Astrocyte (in vitro differentiated cells and primary cell): Measurements from ENCODE around the gene PLCL2. TPM values are rescaled to one million over a fixed set of nuclear protein-coding genes. Genes with fewer than 3 reads are reported as not detected.

Source experiments
- DNase-seq: peaks from one replicate; pipeline ENCODE4 v3.0.0-alpha.2; 2010; ENCODE audit warnings: low read depth
- FAIRE-seq: peaks from 2 replicates; lab custom pipeline; 2011; peaks lifted over from hg19 to GRCh38; lab: Jason Lieb, UNC
- H2AFZ ChIP-seq: 2 replicates; pipeline ENCODE4 v1.6.0; 2012; ENCODE audit warnings: low read depth, low read length, inconsistent platforms
- H3K27ac ChIP-seq: 2 replicates; pipeline ENCODE4 v1.5.1; 2011; ENCODE audit warnings: low read depth, low read length, inconsistent platforms
- H3K27me3 ChIP-seq: 2 replicates; pipeline ENCODE4 v1.6.0; 2011; ENCODE audit warnings: low read length, inconsistent platforms; ENCODE audit not compliant: insufficient read depth
- H3K36me3 ChIP-seq: 2 replicates; pipeline ENCODE4 v1.5.1; 2011; ENCODE audit warnings: low read length, inconsistent platforms; ENCODE audit not compliant: insufficient read depth
- H3K4me1 ChIP-seq: 2 replicates; pipeline ENCODE4 v1.5.1; 2011; ENCODE audit warnings: low read length, inconsistent platforms; ENCODE audit not compliant: insufficient read depth
- H3K4me2 ChIP-seq: 2 replicates; pipeline ENCODE4 v1.6.0; 2012; ENCODE audit warnings: low read length, inconsistent platforms
- H3K4me3 ChIP-seq: 2 replicates; pipeline ENCODE4 v1.5.1; 2011; ENCODE audit warnings: low read depth, mild to moderate bottlenecking, low read length, inconsistent platforms; ENCODE audit not compliant: insufficient read depth
- H3K79me2 ChIP-seq: 2 replicates; pipeline ENCODE4 v1.6.0; 2012; ENCODE audit warnings: mild to moderate bottlenecking, low read length, inconsistent platforms; ENCODE audit not compliant: insufficient read depth
- H3K9ac ChIP-seq: 2 replicates; pipeline ENCODE4 v1.6.0; 2012; ENCODE audit warnings: mild to moderate bottlenecking, low read length, inconsistent platforms
- H3K9me3 ChIP-seq: 2 replicates; pipeline ENCODE4 v1.5.1; 2012; ENCODE audit warnings: low read depth, mild to moderate bottlenecking, low read length, inconsistent platforms; ENCODE audit not compliant: insufficient read depth
- H4K20me1 ChIP-seq: 2 replicates; pipeline ENCODE4 v1.6.0; 2012; ENCODE audit warnings: low read length, inconsistent platforms; ENCODE audit not compliant: insufficient read depth
- H3K27ac Mint-ChIP-seq: one replicate; pipeline ENCODE4 v1.8.0; 2021; ENCODE audit warnings: mild to moderate bottlenecking, mixed read lengths; ENCODE audit not compliant: unreplicated experiment
- H3K27me3 Mint-ChIP-seq: one replicate; pipeline ENCODE4 v1.8.0; 2021; ENCODE audit warnings: low read depth, mixed read lengths; ENCODE audit not compliant: unreplicated experiment
- H3K36me3 Mint-ChIP-seq: one replicate; pipeline ENCODE4 v1.8.0; 2021; ENCODE audit warnings: low read depth, mixed read lengths; ENCODE audit not compliant: unreplicated experiment
- H3K4me1 Mint-ChIP-seq: one replicate; pipeline ENCODE4 v1.8.0; 2021; ENCODE audit warnings: low read depth, mixed read lengths; ENCODE audit not compliant: unreplicated experiment
- H3K4me3 Mint-ChIP-seq: one replicate; pipeline ENCODE4 v1.8.0; 2021; ENCODE audit warnings: mild to moderate bottlenecking, moderate library complexity, mixed read lengths; ENCODE audit not compliant: unreplicated experiment
- H3K9me3 Mint-ChIP-seq: one replicate; pipeline ENCODE4 v1.8.0; 2021; ENCODE audit warnings: mild to moderate bottlenecking, mixed read lengths; ENCODE audit not compliant: unreplicated experiment
- CTCF ChIP-seq: IDR thresholded peaks from 2 replicates; pipeline ENCODE4 v1.5.1; 2011; ENCODE audit warnings: low read depth, mild to moderate bottlenecking, inconsistent platforms, low read length, moderate library complexity; ENCODE audit not compliant: insufficient read depth
- EZH2 ChIP-seq: IDR thresholded peaks from 2 replicates; pipeline ENCODE4 v1.6.1; 2012; ENCODE audit warnings: mild to moderate bottlenecking, low read length, inconsistent platforms; ENCODE audit not compliant: insufficient read depth
- total RNA-seq: library from RNA; stranded (reverse); gene quantifications from 2 replicates; pipeline ENCODE4 v1.2.1, GENCODE V29; 2021

The PLCL2 gene
- total RNA-seq, 1 donor from 2014 or later, result 3.9 TPM

- Mint-ChIP-seq H3K27me3 (peaks cover 5% of the 10 kb centered on the region), H3K4me3 (no peak overlapping the region), H3K36me3 (peaks cover 4% of the 10 kb centered on the region), H3K4me1 (peaks cover 10% of the 10 kb centered on the region), H3K9me3 (no peaks in the 10 kb centered on the region), H3K27ac (no peak overlapping the region)
- H2AFZ ChIP-seq, result no peak overlapping the region
- no peak overlapping the region for H3K9ac ChIP-seq
- H3K4me1 ChIP-seq, result no peaks in the 10 kb centered on the region
- no peaks in the 10 kb centered on the region for H3K36me3 ChIP-seq
- no peak for TF ChIP-seq EZH2
- no peaks in the 10 kb centered on the region for H3K79me2 ChIP-seq
- no peaks in the 10 kb centered on the region for H3K9me3 ChIP-seq
- H3K27me3 ChIP-seq, result no peaks in the 10 kb centered on the region
- H4K20me1 ChIP-seq, result no peaks in the 10 kb centered on the region
- FAIRE-seq, result no peak
- no peak overlapping the region for H3K27ac ChIP-seq
- DNase-seq, result no peak
- no peak overlapping the region for H3K4me3 ChIP-seq
- no peak overlapping the region for H3K4me2 ChIP-seq
Observed at GRCh38 chr3:17090280-17090983, 205.7 kb downstream of the PLCL2 start.

- FAIRE-seq (no peak), DNase-seq (no peak)
- no peak overlapping the region for H3K4me3 ChIP-seq
- no peaks in the 10 kb centered on the region for H4K20me1 ChIP-seq
- no peak overlapping the region for H3K27ac ChIP-seq
- no peaks in the 10 kb centered on the region for H3K4me1 ChIP-seq
- no peaks in the 10 kb centered on the region for H3K36me3 Mint-ChIP-seq
- H3K79me2 ChIP-seq, result no peaks in the 10 kb centered on the region
- H2AFZ ChIP-seq, result no peak overlapping the region
- H3K9me3 ChIP-seq, result no peaks in the 10 kb centered on the region
- no peaks in the 10 kb centered on the region for H3K36me3 ChIP-seq
- peaks cover 10% of the 10 kb centered on the region for H3K4me1 Mint-ChIP-seq
- TF ChIP-seq CTCF (no peak), EZH2 (no peak)
- H3K4me2 ChIP-seq, result no peak overlapping the region
- no peak overlapping the region for H3K4me3 Mint-ChIP-seq
- H3K27ac Mint-ChIP-seq, result no peak overlapping the region
- H3K9ac ChIP-seq, result no peak overlapping the region
- H3K27me3 Mint-ChIP-seq, result peaks cover 5% of the 10 kb centered on the region
- no peaks in the 10 kb centered on the region for H3K9me3 Mint-ChIP-seq
- no peaks in the 10 kb centered on the region for H3K27me3 ChIP-seq
Observed at GRCh38 chr3:17091910-17092582, 207.3 kb downstream of the PLCL2 start.

- Mint-ChIP-seq H3K27me3 (peaks cover 5% of the 10 kb centered on the region), H3K36me3 (no peaks in the 10 kb centered on the region), H3K27ac (no peak overlapping the region), H3K9me3 (no peaks in the 10 kb centered on the region), H3K4me1 (peaks cover 10% of the 10 kb centered on the region), H3K4me3 (no peak overlapping the region)
- Histone ChIP-seq H3K27me3 (no peaks in the 10 kb centered on the region), H3K9ac (no peak overlapping the region), H3K4me2 (no peak overlapping the region), H3K79me2 (no peaks in the 10 kb centered on the region), H2AFZ (no peak overlapping the region), H3K9me3 (no peaks in the 10 kb centered on the region), H4K20me1 (no peaks in the 10 kb centered on the region), H3K4me3 (no peak overlapping the region), H3K27ac (no peak overlapping the region), H3K36me3 (no peaks in the 10 kb centered on the region), H3K4me1 (no peaks in the 10 kb centered on the region)
- no peak for TF ChIP-seq EZH2
- no peak for TF ChIP-seq CTCF
- DNase-seq (no peak), FAIRE-seq (no peak)
Observed at GRCh38 chr3:17092583-17092933, 207.8 kb downstream of the PLCL2 start.
